ENCODE data around the gene RUSF1.

DNA sequence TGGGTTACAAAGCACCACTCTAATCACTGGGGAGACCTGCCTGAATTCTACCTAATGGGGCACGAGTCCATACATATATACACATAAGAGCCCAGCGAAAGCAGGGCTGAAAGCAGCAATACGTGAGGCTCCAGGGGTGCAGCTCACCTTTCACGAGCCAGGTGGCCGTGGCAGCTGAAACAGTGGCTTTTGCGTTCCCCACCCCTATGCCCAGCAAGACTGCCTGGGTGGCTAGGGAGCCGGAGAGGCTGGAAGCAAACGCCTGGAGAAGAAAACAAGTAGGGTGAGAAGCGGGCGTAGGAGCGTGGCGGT, 618 bp downstream of the RUSF1 start:
- TF ChIP-seq, protein P1, sequence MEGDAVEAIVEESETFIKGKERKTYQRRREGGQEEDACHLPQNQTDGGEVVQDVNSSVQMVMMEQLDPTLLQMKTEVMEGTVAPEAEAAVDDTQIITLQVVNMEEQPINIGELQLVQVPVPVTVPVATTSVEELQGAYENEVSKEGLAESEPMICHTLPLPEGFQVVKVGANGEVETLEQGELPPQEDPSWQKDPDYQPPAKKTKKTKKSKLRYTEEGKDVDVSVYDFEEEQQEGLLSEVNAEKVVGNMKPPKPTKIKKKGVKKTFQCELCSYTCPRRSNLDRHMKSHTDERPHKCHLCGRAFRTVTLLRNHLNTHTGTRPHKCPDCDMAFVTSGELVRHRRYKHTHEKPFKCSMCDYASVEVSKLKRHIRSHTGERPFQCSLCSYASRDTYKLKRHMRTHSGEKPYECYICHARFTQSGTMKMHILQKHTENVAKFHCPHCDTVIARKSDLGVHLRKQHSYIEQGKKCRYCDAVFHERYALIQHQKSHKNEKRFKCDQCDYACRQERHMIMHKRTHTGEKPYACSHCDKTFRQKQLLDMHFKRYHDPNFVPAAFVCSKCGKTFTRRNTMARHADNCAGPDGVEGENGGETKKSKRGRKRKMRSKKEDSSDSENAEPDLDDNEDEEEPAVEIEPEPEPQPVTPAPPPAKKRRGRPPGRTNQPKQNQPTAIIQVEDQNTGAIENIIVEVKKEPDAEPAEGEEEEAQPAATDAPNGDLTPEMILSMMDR (IDR thresholded peaks at IDR 0.05): no peak
- no peak for TF ChIP-seq POLR2A (IDR thresholded peaks at IDR 0.05)
- TF ChIP-seq POLR2AphosphoS5 (IDR thresholded peaks at IDR 0.05): no peak
- TF ChIP-seq EP300 (IDR thresholded peaks at IDR 0.05): no peak
